NCI-H1436 (cell line): ENCODE measurements around the gene HCN3.

Source experiments
- DNase-seq: peaks from one replicate; lab custom pipeline; 2025; lab: John Stamatoyannopoulos, UW

HCN3 gene

GRCh38 chr1:155254228-155254713 is 23.0 kb upstream of the HCN3 start:
- no peak for DNase-seq

DNA sequence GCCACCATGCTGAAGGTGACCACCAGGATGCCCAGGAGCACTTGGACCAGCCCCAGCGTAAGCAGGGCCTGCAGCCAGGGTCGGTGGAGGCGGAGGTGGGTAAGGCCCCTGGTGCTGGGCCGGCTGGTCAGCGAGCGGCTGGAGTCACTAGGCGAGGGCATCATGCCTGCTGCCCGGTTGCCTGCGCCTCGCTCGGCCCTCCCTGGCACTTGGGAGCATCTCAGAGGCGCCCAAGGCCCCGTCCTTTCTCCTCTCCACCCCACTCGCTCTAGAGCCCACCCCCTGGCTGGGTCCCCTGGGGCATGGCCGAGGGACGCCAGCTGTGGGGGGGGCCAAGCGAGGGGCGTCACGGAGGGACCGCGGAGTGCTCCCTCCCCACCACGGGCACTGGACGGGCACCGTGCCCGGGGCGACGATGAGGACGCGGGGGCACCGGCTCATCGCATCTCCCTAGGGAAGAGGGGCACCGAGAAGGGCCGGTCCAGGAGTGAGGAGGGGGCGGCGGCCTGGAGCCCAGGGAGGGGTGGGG is 22.5 kb upstream of the HCN3 start:
- DNase-seq, result peak; percentile 38

GRCh38 chr1:155255243-155256007 is 21.8 kb upstream of the HCN3 start, which contains the start of gene ENTREP3:
Gene ENTREP3, minus strand, starts transcription at chr1:155255483. Its CDS starts 606 bp downstream, at chr1:155254877.
- peak; percentile 87 for DNase-seq

- no peak for DNase-seq
These were observed 21.0 kb upstream of the HCN3 start for GRCh38 chr1:155256058-155256852.

GRCh38 chr1:155260276-155260675 is 17.0 kb upstream of the HCN3 start:
- no peak for DNase-seq

GRCh38 chr1:155261493-155261851 is 15.8 kb upstream of the HCN3 start:
- DNase-seq, result no peak

DNA sequence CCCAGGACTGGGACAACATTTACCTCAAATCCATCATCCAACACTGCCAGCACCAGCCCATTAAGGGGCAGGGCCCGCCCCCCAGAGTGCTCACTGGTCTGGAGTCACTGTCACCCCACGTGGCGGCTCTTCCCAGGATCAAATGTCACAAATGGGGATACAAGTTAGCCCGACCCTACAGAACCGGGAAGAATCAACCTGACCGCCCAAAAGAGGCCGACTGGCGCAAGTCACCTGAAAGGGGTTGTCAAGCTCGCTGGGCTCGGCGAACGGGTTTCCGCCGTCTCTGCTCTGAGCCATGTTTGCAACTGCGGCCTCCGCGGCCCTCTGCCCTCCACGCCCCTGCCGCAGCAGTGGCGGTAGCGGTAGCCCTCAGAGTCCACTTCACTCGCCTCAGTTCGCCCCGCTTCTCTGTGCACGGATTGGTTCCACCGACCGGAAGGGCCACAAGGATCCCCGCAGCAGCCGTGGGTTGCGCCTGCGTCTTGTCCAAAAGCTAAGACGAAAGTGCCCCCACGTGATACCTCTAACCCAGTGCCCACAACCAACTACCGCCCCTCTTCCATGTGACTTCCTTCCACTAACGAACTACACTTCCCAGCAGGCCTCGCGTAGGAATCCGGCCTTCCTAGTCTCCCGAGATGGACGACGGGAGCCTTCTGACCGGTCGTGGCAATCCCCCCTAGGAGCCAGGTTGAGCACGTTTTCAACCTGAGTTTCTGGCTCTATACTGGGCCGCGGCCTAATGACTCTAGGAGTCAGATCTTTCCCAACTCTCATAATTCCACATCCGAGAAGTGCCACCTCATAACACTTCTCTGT is 15.2 kb upstream of the HCN3 start, which contains the start of gene SCAMP3:
SCAMP3 (minus strand) TSS at position 509 of the 822 bp plus-strand sequence; CDS start at position 300, 209 bp downstream.
- peak; percentile 92 for DNase-seq

GRCh38 chr1:155263067-155263466 is 14.2 kb upstream of the HCN3 start:
- DNase-seq, result no peak

DNA sequence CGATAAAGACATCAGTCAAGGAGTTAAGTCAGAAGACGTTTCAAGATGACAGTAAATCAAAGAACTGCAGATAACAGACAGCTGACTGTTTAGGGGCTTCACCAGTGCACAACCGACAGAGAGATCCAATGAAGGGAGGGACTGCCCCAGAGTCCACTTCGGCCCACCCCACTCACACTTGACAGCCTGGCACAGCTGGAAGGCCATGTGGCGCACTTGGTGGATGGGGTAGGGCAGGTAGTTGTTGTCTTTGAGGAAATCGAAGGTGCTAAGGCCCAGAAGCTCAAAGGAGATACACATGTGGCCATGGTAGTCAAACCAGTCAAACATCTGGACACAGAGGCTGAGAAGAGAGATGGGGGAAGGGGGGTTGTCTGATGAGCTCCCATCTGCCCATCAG is 10.7 kb upstream of the HCN3 start:
- no peak for DNase-seq

GRCh38 chr1:155267373-155267772 is 9.9 kb upstream of the HCN3 start:
- no peak for DNase-seq

- DNase-seq, result no peak
These were observed 8.6 kb upstream of the HCN3 start for GRCh38 chr1:155268630-155269029.

GRCh38 chr1:155269381-155269780 is 7.9 kb upstream of the HCN3 start:
- no peak for DNase-seq

GRCh38 chr1:155272466-155273342 is 4.6 kb upstream of the HCN3 start:
- no peak for DNase-seq

DNA sequence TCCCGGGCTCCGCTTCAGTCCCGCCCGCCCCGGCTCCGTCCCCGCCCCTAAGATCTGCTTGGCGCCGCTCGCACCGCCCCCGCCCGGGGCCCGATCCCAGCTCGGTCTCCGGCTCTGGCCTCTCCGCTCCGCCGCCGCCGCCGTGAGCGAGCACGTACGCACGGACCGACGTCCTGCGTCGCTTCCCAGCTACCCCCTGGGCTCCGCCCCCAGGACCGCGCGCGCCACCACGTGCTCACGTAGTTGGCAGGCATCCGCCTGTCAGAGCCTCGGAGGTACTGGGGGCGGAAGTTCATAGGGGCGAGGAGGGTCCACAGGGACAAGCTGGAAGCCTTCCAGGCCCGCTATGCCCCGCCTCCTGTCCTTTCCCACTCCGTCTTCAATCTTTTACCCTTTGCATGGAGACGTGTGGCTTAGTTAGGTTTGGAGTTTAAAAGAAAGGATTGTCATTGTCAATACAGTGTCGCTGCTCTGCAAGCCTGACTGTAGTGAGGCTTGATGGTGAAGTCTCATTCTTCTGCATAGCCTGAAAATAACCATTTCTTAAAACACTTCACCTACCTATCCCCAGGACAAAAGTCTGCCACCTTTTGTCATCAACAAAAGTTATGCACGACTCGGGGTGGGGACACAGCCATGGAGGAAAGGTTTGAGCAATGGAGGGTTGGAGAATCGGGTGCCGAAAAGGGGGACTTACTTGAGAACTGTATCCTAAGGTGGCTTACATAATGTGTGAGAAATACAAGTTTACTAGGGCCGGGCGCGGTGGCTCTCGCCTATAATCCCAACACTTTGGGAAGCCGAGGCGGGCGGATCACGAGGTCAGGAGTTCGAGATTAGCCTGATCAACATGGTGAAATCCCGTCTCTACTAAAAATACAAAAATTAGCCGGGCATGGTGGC is 3.7 kb upstream of the HCN3 start, which contains the start of gene CLK2:
CLK2 (minus strand) TSS at position 162 of the 903 bp plus-strand sequence. CDS start 2,527 bp downstream, outside the sequence.
- peak; percentile 96 for DNase-seq

GRCh38 chr1:155277902-155278688 is 832 bp downstream of the HCN3 start:
- DNase-seq, result peak; percentile 73

- no peak for DNase-seq
These were observed 1.5 kb downstream of the HCN3 start for GRCh38 chr1:155278689-155279160.

DNA sequence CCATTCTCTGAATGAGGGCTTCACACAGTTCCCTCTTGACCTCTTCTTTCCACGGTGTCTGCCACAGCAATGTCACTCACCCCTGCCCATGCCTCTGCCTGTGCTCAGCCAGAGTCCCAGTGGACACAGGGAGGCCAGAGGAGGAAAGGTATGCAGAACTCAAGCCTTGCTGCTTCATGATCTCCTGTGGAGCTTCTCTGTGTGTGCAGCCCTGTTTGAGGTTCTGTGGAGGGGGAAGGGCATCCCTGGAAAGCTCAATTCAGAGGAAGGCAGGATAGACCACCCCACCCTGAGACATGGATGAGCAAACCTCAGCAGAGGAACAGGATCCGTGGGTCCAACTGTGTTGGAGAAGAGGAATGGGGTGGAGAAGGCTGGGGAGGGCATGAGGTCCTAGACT is 2.0 kb downstream of the HCN3 start:
- no peak for DNase-seq

- no peak for DNase-seq
These were observed 5.3 kb downstream of the HCN3 start for GRCh38 chr1:155282488-155283091.
